ENCODE data around the gene TMEM91.

DNA sequence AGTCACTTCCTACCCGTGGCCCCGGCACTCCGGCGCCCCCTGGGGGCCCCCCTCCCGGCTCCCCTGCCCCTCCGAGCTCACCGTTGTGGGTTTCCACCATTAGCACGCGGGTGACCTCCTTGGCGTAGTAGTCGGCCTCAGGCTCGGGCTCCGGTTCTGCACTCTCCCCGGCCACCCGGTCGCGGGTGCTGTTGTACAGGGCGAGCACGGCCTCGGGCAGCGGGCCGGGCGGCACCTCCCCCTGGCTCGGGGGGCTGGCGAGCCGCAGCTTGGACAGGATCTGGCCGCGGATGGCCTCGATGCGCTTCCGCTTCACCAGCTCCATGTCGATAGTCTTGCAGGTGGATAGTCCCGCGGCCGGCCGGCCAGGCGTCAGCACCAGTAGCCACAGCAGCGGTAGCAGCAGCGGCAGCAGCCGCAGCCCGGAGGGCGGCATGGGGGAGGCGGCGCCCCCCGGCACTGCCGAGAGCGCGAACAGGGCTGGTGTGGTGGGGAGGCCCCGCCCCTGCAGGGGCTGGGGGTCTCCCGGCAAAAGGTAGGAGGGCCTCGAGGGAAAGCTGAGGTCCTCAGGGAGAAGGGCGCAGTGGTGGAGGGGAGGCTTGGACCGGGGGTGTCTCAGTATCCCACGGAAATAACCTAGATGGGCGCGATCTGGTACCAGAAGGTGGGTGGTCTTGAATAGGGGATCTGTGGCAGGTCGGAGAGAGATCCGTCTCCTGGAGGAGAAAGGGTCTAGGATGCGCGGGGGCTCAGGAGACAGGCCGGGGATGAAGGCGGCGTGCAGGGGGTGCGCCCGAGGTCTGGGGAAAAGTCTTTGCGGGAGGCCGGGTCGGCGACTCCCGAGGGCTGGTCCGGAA, 23.5 kb upstream of the TMEM91 start:
- TF ChIP-seq POLR2A (IDR thresholded peaks at IDR 0.05; ENCODE audit: low read depth, low read length), result peak; percentile 42
- TF ChIP-seq, protein P1, sequence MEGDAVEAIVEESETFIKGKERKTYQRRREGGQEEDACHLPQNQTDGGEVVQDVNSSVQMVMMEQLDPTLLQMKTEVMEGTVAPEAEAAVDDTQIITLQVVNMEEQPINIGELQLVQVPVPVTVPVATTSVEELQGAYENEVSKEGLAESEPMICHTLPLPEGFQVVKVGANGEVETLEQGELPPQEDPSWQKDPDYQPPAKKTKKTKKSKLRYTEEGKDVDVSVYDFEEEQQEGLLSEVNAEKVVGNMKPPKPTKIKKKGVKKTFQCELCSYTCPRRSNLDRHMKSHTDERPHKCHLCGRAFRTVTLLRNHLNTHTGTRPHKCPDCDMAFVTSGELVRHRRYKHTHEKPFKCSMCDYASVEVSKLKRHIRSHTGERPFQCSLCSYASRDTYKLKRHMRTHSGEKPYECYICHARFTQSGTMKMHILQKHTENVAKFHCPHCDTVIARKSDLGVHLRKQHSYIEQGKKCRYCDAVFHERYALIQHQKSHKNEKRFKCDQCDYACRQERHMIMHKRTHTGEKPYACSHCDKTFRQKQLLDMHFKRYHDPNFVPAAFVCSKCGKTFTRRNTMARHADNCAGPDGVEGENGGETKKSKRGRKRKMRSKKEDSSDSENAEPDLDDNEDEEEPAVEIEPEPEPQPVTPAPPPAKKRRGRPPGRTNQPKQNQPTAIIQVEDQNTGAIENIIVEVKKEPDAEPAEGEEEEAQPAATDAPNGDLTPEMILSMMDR (conservative IDR thresholded peaks at IDR 0.05; ENCODE audit: low read depth, low read length), result peak; percentile 55
- TF ChIP-seq MAFK (IDR thresholded peaks at IDR 0.05; ENCODE audit: low read depth, low read length), result no peak
- no peak for TF ChIP-seq NFE2L2 (IDR thresholded peaks at IDR 0.05; ENCODE audit: low read depth, low read length)
- no peak for TF ChIP-seq ELK1 (IDR thresholded peaks at IDR 0.05; ENCODE audit: borderline replicate concordance, low read depth, low read length)
- TF ChIP-seq RAD21 (IDR thresholded peaks at IDR 0.05; ENCODE audit: low read length), result peak; percentile 31; the same call in 1 of the 2 replicates
- TF ChIP-seq CEBPB (IDR thresholded peaks at IDR 0.05; ENCODE audit: low read depth, low read length), result no peak
- peak; percentile 67; the same call in 1 of the 2 replicates for TF ChIP-seq MAZ (IDR thresholded peaks at IDR 0.05; ENCODE audit: borderline replicate concordance, low read depth, low read length)
- no peak for TF ChIP-seq RCOR1 (IDR thresholded peaks at IDR 0.05; ENCODE audit: insufficient replicate concordance, low read length)
- no peak for TF ChIP-seq FOS (IDR thresholded peaks at IDR 0.05; ENCODE audit: low read depth, low read length)
- no peak for TF ChIP-seq CHD1 (IDR thresholded peaks at IDR 0.05; ENCODE audit: low read depth, low read length)
- 0 out of 2 replicates have a peak, but pooled peaks have one; percentile 2 for TF ChIP-seq SMC3 (IDR thresholded peaks at IDR 0.05; ENCODE audit: low read depth, low read length)
- TF ChIP-seq USF2 (IDR thresholded peaks at IDR 0.05; ENCODE audit: low read depth, low read length), result no peak
